Measurements from ENCODE around the gene WDR11. TPM values are rescaled to one million over a fixed set of nuclear protein-coding genes. Genes with fewer than 3 reads are reported as not detected.

Gene WDR11, protein sequence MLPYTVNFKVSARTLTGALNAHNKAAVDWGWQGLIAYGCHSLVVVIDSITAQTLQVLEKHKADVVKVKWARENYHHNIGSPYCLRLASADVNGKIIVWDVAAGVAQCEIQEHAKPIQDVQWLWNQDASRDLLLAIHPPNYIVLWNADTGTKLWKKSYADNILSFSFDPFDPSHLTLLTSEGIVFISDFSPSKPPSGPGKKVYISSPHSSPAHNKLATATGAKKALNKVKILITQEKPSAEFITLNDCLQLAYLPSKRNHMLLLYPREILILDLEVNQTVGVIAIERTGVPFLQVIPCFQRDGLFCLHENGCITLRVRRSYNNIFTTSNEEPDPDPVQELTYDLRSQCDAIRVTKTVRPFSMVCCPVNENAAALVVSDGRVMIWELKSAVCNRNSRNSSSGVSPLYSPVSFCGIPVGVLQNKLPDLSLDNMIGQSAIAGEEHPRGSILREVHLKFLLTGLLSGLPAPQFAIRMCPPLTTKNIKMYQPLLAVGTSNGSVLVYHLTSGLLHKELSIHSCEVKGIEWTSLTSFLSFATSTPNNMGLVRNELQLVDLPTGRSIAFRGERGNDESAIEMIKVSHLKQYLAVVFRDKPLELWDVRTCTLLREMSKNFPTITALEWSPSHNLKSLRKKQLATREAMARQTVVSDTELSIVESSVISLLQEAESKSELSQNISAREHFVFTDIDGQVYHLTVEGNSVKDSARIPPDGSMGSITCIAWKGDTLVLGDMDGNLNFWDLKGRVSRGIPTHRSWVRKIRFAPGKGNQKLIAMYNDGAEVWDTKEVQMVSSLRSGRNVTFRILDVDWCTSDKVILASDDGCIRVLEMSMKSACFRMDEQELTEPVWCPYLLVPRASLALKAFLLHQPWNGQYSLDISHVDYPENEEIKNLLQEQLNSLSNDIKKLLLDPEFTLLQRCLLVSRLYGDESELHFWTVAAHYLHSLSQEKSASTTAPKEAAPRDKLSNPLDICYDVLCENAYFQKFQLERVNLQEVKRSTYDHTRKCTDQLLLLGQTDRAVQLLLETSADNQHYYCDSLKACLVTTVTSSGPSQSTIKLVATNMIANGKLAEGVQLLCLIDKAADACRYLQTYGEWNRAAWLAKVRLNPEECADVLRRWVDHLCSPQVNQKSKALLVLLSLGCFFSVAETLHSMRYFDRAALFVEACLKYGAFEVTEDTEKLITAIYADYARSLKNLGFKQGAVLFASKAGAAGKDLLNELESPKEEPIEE
- 10 to 100 TPM; 61.8 to 94.6 (median 79.3) TPM for total RNA-seq
- 10 to 100 TPM; 28.5 to 40.1 (median 30.4) TPM for polyA plus RNA-seq
- long read RNA-seq, donor 1, transcript WDR11-210 (1 exons, 2,229 nt) = major isoform, 12 of 12 reads
- long read RNA-seq, donor 1, partial matches to known transcripts = 0 of 12 reads
- long read RNA-seq, donor 1, other reads (novel, unspliced or antisense) = 0 of 12 reads
- long read RNA-seq, donor 2, full-length matches to known transcripts = 7 of 7 reads
- long read RNA-seq, donor 2, partial matches to known transcripts = 0 of 7 reads
- long read RNA-seq, donor 2, other reads (novel, unspliced or antisense) = 0 of 7 reads

DNA sequence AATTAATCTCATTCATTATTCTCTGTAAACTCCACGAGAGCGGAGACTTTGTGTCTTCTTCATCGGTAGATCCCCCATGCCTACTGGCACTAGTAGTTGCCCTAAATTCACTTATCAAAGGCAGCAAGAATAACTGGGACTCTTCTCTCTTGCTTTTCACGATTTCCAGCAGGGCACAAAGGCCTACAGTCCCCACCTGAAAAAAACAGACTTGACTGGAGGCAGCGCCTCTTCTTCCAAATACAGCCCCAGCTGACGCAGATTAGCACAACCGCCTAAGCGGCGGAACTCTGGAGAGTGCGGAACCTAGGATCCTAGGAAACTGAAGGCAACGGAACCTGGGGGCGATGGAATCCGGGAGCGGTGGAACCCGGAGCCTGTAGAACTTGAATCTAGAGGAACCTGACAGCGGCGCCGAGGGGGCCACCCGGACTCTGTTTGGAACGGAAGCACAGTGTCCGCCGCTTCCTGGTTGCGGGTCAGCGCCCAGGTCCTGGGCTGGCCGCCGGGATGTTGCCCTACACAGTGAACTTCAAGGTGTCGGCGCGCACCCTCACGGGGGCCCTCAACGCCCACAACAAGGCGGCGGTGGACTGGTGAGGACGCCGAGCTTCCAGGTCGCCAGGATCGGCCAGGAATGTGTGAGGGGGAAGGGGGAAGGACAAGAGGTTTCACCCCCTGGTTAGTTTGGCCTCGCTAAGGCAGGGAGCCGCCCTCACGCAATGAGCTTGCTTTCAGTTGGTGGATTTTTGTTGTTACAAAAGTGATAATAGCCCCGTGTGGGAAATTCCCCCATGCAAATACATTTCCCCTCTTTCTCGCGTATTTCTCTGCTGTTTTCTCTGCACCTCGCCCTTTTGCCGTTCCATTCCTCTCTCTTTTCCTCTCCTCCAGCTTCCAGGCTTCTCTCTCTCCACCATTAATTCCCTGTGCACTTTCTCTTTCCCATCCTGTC lies at the start of gene WDR11:
TSS of gene WDR11 (plus strand) at position 452 of the 955 bp plus-strand sequence. CDS start at position 511, 59 bp downstream.
- H3K4me3 ChIP-seq = peak within 1 kb of the TSS; percentile 61 to 85 (median 73)
- intact Hi-C loops (cut with DNase I; ENCODE audit: low total_unique reads) = no loop called here
- TF ChIP-seq POLR2AphosphoS5 (IDR thresholded peaks at IDR 0.05) (peak; percentile 93 to 96 (median 94)), POLR2A (IDR thresholded peaks at IDR 0.05) (peak in 2 of 3 donors; percentile 23 to 69)
- TF ChIP-seq, protein P1, sequence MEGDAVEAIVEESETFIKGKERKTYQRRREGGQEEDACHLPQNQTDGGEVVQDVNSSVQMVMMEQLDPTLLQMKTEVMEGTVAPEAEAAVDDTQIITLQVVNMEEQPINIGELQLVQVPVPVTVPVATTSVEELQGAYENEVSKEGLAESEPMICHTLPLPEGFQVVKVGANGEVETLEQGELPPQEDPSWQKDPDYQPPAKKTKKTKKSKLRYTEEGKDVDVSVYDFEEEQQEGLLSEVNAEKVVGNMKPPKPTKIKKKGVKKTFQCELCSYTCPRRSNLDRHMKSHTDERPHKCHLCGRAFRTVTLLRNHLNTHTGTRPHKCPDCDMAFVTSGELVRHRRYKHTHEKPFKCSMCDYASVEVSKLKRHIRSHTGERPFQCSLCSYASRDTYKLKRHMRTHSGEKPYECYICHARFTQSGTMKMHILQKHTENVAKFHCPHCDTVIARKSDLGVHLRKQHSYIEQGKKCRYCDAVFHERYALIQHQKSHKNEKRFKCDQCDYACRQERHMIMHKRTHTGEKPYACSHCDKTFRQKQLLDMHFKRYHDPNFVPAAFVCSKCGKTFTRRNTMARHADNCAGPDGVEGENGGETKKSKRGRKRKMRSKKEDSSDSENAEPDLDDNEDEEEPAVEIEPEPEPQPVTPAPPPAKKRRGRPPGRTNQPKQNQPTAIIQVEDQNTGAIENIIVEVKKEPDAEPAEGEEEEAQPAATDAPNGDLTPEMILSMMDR (IDR thresholded peaks at IDR 0.05 in 8 of 11, conservative IDR thresholded peaks at IDR 0.05 in 3 of 11) = no peak
- H3K4me1 ChIP-seq = peaks cover 16 to 48% (median 35%) of the 10 kb centered on the region in 6 donors
- no peaks in the 10 kb centered on the region for H3K27me3 ChIP-seq (replicated peaks in 1 of 7)
- H3K9me3 ChIP-seq = peaks cover 0 to 10% (median 1%) of the 10 kb centered on the region in 8 donors
- 4 to 7% (median 5%) methylated on average over 40 to 45 of the region's 45 CpGs for whole genome bisulfite sequencing, 5 donors
- peak within 1 kb of the TSS; percentile 86 to 94 (median 90) for H3K27ac ChIP-seq
- peak; percentile 96 for DNase-seq
- H3K36me3 ChIP-seq = peaks cover 0 to 34% (median 19%) of the 10 kb centered on the region in 6 donors

DNA sequence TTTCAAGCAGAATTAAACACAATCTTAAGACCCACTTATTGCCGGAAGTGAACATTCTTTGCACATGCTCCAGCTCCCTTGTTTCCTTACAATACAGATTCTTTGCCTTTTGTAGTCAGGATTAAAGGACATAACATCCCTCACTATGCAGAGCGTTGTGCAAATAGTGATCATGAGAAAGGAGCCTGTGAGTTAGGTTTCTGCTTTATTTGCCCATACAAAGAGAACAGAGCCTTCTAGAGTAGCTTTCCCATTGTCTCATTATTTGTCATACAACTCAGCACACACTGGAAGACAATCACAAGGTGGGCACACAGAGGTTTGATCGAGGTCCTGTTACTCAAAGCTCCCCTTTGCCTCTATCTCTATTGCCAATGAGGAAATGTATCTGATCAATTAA lies 48.2 kb upstream of the WDR11 start:
- TF ChIP-seq, protein P1 (IDR thresholded peaks at IDR 0.05 in 8 of 11, conservative IDR thresholded peaks at IDR 0.05 in 3 of 11) = no peak
- TF ChIP-seq POLR2A (IDR thresholded peaks at IDR 0.05) (no peak), POLR2AphosphoS5 (IDR thresholded peaks at IDR 0.05) (no peak)
- Histone ChIP-seq H3K36me3 (no peaks in the 10 kb centered on the region), H3K4me3 (no peak overlapping the region), H3K9me3 (no peaks in the 10 kb centered on the region), H3K27me3 (replicated peaks in 1 of 7) (no peaks in the 10 kb centered on the region), H3K27ac (no peak overlapping the region), H3K4me1 (peaks cover 0 to 5% (median 0%) of the 10 kb centered on the region in 6 donors)
- no peak for DNase-seq
- intact Hi-C loops (cut with DNase I; ENCODE audit: low total_unique reads) = no loop called here
- 84 to 95% (median 87%) methylated on average over 3 of the region's 3 CpGs for WGBS, 5 donors

DNA sequence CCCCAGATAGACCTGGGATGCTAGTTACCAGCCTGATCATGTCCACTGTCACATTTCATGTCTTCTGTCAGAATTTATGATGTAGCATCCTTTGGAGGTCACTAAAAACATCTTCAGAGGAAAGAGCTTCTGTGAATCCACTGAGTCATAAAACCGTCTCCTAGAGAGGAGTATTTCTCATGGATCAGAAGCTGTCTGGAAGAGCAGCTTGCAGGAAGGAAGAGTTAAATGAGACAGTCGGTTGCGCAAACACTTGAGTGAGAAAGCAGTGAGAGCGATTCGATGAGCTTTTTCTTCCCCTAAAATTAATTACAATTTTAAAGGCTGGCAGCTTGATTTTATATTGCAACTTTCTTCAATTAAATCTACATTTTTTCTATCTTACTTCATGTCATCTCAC lies 47.2 kb upstream of the WDR11 start:
- Histone ChIP-seq H3K27ac (no peak overlapping the region), H3K36me3 (no peaks in the 10 kb centered on the region), H3K4me3 (no peak overlapping the region), H3K4me1 (peaks cover 0 to 5% (median 0%) of the 10 kb centered on the region in 6 donors), H3K9me3 (no peaks in the 10 kb centered on the region), H3K27me3 (replicated peaks in 1 of 7) (no peaks in the 10 kb centered on the region)
- intact Hi-C loops (cut with DNase I; ENCODE audit: low total_unique reads) = no loop called here
- 52 to 74% (median 65%) methylated on average over 5 of the region's 5 CpGs for WGBS, 5 donors
- no peak for TF ChIP-seq POLR2A (IDR thresholded peaks at IDR 0.05)
- TF ChIP-seq, protein P1 (IDR thresholded peaks at IDR 0.05 in 8 of 11, conservative IDR thresholded peaks at IDR 0.05 in 3 of 11) = no peak
- TF ChIP-seq POLR2AphosphoS5 (IDR thresholded peaks at IDR 0.05) = no peak
- DNase-seq = no peak

All from spleen (tissue), 13 donors.